B cell (primary cell): ENCODE results near the gene THSD7A.

Experiments used
- CTCF ChIP-seq: fragments of 200-600 bp; IDR thresholded peaks from one replicate; pipeline ENCODE4 v1.8.0; 2022; ENCODE audit warnings: antibody characterized with exemption, mild to moderate bottlenecking
- EZH2 ChIP-seq: IDR thresholded peaks from 2 replicates; pipeline ENCODE4 v1.6.1; 2012; ENCODE audit warnings: borderline replicate concordance, low read depth, mild to moderate bottlenecking, moderate library complexity, low read length; ENCODE audit not compliant: insufficient read depth, poor library complexity, severe bottlenecking

- TF ChIP-seq CTCF, result no peak
- no peak for TF ChIP-seq EZH2
These were observed 89.5 kb downstream of the THSD7A start for GRCh38 chr7:11742496-11742895.
